MV-4-11 (cell line): ENCODE data around the gene ACTR5.
"Not testable (repeated sequence)": the region's sequence is repeated elsewhere in the genome, so short reads cannot be mapped to it uniquely, and the experiment has no call there.

Experiments
- DNase-seq: peaks from one replicate; lab custom pipeline; 2025; lab: John Stamatoyannopoulos, UW

The ACTR5 gene

GRCh38 chr20:38804682-38805501 lies 56.6 kb downstream of the ACTR5 start:
- DNase-seq, result peak; percentile 85

GRCh38 chr20:38805502-38805957 lies 57.3 kb downstream of the ACTR5 start, which contains the start of gene PPP1R16B:
Gene PPP1R16B (plus strand): TSS chr20:38805697. CDS start chr20:38835926, 30,229 bp downstream.
- DNase-seq, result peak; percentile 40

GRCh38 chr20:38805958-38806854 lies 57.9 kb downstream of the ACTR5 start:
- no peak for DNase-seq

- peak; percentile 19 for DNase-seq
Observed at GRCh38 chr20:38806855-38807655, 58.8 kb downstream of the ACTR5 start.

- DNase-seq, result no peak
Observed at GRCh38 chr20:38809942-38810341, 61.7 kb downstream of the ACTR5 start.

- peak; percentile 69 for DNase-seq
Observed at GRCh38 chr20:38810926-38811630, 62.8 kb downstream of the ACTR5 start.

GRCh38 chr20:38811769-38812168 lies 63.5 kb downstream of the ACTR5 start:
- DNase-seq, result no peak

- peak; percentile 31 for DNase-seq
Observed at GRCh38 chr20:38812182-38812581, 63.9 kb downstream of the ACTR5 start.

- no peak for DNase-seq
Observed at GRCh38 chr20:38812709-38813573, 64.7 kb downstream of the ACTR5 start.

GRCh38 chr20:38813574-38813962 lies 65.3 kb downstream of the ACTR5 start:
- not testable (repeated sequence) for DNase-seq

- DNase-seq, result no peak
Observed at GRCh38 chr20:38815446-38815845, 67.2 kb downstream of the ACTR5 start.

- no peak for DNase-seq
Observed at GRCh38 chr20:38818113-38819065, 70.1 kb downstream of the ACTR5 start.
